Aortic smooth muscle cell (primary cell): Measurements from ENCODE around the gene NUTM1. TPM values are rescaled to one million over a fixed set of nuclear protein-coding genes. Genes with fewer than 3 reads are reported as not detected.

ENCODE experiments used
- total RNA-seq: library from RNA; depleted of rRNA; stranded (reverse); fragments of >200 nt; gene quantifications from 2 replicates; pipeline ENCODE4 v1.2.3, GENCODE V29; 2014

The NUTM1 gene, protein sequence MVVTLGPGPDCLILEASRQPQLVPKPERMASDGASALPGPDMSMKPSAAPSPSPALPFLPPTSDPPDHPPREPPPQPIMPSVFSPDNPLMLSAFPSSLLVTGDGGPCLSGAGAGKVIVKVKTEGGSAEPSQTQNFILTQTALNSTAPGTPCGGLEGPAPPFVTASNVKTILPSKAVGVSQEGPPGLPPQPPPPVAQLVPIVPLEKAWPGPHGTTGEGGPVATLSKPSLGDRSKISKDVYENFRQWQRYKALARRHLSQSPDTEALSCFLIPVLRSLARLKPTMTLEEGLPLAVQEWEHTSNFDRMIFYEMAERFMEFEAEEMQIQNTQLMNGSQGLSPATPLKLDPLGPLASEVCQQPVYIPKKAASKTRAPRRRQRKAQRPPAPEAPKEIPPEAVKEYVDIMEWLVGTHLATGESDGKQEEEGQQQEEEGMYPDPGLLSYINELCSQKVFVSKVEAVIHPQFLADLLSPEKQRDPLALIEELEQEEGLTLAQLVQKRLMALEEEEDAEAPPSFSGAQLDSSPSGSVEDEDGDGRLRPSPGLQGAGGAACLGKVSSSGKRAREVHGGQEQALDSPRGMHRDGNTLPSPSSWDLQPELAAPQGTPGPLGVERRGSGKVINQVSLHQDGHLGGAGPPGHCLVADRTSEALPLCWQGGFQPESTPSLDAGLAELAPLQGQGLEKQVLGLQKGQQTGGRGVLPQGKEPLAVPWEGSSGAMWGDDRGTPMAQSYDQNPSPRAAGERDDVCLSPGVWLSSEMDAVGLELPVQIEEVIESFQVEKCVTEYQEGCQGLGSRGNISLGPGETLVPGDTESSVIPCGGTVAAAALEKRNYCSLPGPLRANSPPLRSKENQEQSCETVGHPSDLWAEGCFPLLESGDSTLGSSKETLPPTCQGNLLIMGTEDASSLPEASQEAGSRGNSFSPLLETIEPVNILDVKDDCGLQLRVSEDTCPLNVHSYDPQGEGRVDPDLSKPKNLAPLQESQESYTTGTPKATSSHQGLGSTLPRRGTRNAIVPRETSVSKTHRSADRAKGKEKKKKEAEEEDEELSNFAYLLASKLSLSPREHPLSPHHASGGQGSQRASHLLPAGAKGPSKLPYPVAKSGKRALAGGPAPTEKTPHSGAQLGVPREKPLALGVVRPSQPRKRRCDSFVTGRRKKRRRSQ
- not detected in 2 replicates for total RNA-seq

DNA sequence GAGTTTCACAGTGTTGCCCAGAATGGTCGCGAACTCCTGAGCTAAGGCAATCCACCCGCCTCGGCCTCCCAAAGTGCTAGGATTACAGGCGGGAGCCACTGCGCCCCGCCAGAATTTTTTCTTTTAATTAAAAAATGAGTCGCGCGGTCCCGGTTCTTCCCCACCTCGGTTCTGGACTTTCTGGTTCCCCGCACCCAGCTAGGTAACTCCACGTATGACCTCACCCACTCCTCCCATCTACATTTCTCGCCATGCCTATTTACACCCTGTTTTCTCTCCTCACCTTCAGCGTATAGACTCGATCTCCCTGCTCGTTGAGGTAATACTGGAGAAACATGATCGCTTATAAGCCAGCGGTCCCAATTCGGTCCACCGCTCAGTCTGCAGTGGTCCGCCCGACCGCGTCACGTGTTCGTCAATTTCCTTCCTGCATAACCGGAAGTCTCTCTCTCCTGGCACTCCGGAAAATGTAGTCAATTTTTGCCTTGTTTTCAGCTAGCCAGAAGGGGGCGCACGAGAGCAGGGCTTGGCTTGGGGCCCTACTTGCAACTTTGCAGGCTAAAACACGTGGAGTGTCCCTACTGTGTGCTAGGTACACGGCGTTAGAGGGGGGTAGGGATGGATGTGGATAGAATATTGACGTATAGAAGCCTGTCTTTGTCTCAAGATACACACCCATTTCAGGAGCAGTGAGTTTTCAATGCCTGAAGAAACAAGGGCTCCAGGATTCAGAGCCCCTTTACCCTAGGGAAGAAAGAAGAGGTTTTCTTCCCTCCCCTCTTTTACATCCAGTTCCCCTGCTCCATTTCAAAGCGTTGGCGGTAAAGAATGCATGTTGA, at the start of gene NUTM1, which contains the start of gene NOP10:
NUTM1 (plus strand) TSS at position 579 of the 839 bp plus-strand sequence. CDS start 382 bp downstream, outside the sequence.
NOP10 (minus strand) TSS at position 400 of the 839 bp plus-strand sequence; CDS start at position 337, 63 bp downstream.

DNA sequence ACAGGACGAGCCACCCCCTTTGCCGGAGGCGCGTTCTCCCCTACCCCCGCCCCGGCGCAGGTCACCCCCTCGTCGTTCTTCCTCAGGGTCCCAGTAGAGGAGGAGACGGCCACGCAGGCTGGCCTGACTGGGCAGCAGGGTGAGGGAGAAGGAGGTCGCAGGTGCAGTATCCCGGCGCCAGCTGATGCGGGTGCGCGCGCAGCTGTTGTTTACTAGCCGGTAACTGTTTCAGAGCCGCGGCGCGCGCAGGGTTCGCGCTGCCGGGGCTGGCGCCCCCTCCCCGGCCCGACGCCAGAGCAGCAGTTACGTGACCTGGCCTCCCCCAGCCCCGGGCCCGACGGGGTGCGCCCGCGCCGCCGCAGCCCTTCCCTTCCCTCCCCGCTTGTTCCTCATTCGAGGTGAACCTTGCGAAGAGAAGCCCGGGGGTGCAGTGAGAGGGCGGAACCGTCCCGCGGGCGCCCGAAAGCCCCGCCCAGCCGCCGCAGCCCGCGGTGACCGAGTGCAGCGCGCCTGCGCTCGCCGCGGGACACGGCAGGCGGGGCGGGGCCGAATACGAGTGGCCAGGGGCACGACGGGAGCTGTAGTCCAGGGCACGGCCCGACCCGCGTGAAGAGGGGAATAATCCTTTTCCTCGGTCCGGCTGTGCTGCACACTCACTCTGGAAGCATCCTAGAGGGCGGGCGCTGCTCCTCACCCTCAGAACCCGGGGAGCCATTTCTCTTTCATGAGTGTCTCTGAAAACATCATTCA, 5.4 kb upstream of the NUTM1 start, which contains the start of gene SLC12A6:
SLC12A6 (minus strand) TSS at position 225 of the 750 bp plus-strand sequence. CDS start 1,101 bp downstream, outside the sequence.

DNA sequence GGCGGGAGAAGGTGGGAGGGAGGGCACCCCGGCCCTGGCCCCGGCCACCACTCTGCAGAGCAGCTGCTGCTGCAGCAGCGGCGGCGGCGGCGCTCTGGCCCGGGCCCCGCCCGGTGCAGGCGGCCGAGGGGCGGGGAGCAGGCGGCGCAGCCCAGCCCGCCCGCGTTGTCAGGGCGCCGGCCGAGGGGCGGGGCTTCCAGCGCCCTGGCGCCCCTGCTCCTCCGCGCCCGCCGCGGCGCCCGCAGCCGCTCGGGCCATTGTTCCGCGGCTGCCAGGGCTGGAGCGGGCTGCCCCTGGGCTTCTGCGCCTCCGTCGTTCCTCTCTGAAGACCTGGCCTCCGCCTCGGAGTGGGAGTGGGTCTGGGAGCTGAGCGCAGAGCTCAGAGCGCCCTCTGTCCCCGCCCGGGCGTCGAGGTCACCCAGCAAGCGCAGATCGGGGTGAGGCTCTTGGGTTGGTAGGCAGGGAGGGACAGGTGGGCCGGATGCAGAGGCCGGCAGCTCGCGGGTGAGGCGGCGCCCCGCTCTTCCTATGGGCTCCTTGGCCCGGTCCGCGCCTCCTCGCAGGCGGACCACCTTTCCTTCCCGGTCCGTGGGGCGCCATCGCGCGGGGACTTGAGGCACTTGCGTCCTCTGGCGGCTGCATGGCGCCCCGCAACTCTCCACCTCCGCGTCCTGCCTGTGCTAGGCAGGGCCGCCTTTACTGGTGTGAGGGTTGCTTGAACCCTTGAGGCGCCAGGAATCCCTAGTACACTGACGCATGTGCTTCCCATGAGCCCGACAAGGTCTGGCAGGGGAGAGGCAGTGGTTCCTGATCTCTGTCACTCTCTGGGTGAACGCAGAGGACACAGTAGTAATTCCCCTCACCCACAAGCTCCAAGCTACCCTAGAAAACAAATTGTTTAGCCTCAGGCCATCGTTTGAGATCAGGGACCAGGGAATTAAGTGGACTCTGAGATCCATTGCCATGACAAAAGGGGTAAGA, 24.3 kb downstream of the NUTM1 start, which contains the start of gene LPCAT4:
LPCAT4 (minus strand) TSS at position 96 of the 981 bp plus-strand sequence. CDS start 96 bp downstream, outside the sequence.

Other genes starting within 250 kb of the NUTM1 start
- gene EMC7, start 241.5 kb upstream of the NUTM1 start, total RNA-seq: 41.4 and 43.9 TPM in 2 replicates
- 2.2 and 2.4 TPM in 2 replicates for gene PGBD4, start 241.2 kb upstream of the NUTM1 start, total RNA-seq
- gene KATNBL1, start 133.2 kb upstream of the NUTM1 start, total RNA-seq: 28.7 and 33.4 TPM in 2 replicates
- gene EMC4, start 118.3 kb upstream of the NUTM1 start, total RNA-seq: 195 and 249 TPM in 2 replicates
- 38.2 and 61.4 TPM in 2 replicates for gene SLC12A6, start 5.5 kb upstream of the NUTM1 start, total RNA-seq
- gene NOP10, start 179 bp upstream of the NUTM1 start, total RNA-seq: 247 and 255 TPM in 2 replicates
- gene LPCAT4, start 23.9 kb downstream of the NUTM1 start, total RNA-seq: 12.9 and 15.4 TPM in 2 replicates
- 12.2 and 12.7 TPM in 2 replicates for gene GOLGA8A, start 94.5 kb downstream of the NUTM1 start, total RNA-seq
- 13.4 and 13.9 TPM in 2 replicates for gene GOLGA8B, start 240.3 kb downstream of the NUTM1 start, total RNA-seq